Gastroesophageal sphincter (tissue), 3 donors: ENCODE results near the gene LPIN1.

Experiments used
- EP300 ChIP-seq: sonication (generic); formaldehyde crosslinking; IDR thresholded peaks from one replicate; pipeline ENCODE4 v1.6.1; 2017; ENCODE audit warnings: antibody characterized with exemption, mild to moderate bottlenecking
- POLR2A ChIP-seq, 2 donors: fragments of 450-650 bp; IDR thresholded peaks; one replicate each; pipeline ENCODE4 v1.6.1; 2017; ENCODE audit warnings: antibody characterized with exemption in 2 of 2, mild to moderate bottlenecking in 2 of 2, moderate library complexity in 1 of 2
- POLR2AphosphoS5 ChIP-seq: sonication (generic); formaldehyde crosslinking; IDR thresholded peaks from one replicate; pipeline ENCODE4 v1.6.1; 2017; ENCODE audit warnings: antibody characterized with exemption
- TF ChIP-seq, protein P1 (sequence below), 4 experiments: fragments of 200-600 bp in 2 of 4; fragments of 450-650 bp in 2 of 4; sonication (generic) in 1 of 4; IDR thresholded peaks; one replicate each; pipeline ENCODE4 v1.5.1; 2017 to 2019; ENCODE audit warnings: antibody characterized with exemption in 4 of 4, mild to moderate bottlenecking in 2 of 4, moderate library complexity in 2 of 4

DNA sequence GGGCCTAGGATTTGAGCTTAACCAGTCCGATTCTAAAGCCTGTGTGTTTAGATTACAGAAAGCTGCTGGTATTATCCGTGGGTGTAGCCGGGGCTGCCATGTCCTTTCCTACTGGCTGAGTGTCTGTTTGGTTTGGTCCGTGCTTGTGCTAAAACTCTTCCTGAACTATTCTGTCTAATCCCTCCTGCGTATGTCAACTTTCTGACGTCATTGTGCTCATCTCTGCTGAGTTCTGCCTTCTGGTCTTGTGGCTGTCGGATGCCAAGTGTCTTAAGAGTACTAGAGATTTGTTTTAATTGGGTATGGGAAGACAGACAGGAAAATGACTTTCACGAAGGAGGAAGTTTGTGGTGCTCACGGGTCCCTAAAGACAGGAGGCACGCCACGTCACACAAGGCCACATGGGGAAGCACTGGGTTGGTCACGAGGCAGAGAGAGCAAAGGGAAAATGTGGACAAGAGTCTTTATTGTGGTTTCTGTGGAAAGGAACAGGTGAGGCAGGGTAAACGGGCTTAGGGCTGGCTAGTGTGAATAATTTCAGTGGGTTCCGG, 44.6 kb upstream of the LPIN1 start:
- TF ChIP-seq, protein P1, sequence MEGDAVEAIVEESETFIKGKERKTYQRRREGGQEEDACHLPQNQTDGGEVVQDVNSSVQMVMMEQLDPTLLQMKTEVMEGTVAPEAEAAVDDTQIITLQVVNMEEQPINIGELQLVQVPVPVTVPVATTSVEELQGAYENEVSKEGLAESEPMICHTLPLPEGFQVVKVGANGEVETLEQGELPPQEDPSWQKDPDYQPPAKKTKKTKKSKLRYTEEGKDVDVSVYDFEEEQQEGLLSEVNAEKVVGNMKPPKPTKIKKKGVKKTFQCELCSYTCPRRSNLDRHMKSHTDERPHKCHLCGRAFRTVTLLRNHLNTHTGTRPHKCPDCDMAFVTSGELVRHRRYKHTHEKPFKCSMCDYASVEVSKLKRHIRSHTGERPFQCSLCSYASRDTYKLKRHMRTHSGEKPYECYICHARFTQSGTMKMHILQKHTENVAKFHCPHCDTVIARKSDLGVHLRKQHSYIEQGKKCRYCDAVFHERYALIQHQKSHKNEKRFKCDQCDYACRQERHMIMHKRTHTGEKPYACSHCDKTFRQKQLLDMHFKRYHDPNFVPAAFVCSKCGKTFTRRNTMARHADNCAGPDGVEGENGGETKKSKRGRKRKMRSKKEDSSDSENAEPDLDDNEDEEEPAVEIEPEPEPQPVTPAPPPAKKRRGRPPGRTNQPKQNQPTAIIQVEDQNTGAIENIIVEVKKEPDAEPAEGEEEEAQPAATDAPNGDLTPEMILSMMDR (IDR thresholded peaks at IDR 0.05) = no peak
- TF ChIP-seq POLR2A (IDR thresholded peaks at IDR 0.05) (no peak), POLR2AphosphoS5 (no peak), EP300 (no peak)
